Natural killer cell (primary cell): ENCODE data around the gene MIDN. TPM values are rescaled to one million over a fixed set of nuclear protein-coding genes. Genes with fewer than 3 reads are reported as not detected.

Source experiments
- ATAC-seq, 3 donors: fragments of 150-1000 bp in 2 of 3; fragments of 200-7000 bp in 1 of 3; cut with Tn5 transposase; 1 replicate in 1 of 3; 2 replicates in 2 of 3; pipeline ENCODE4 v1.10.0; 2021; ENCODE audit warnings: mild to moderate bottlenecking in 2 of 3, moderate library complexity in 2 of 3
- DNase-seq, 2 donors: peaks; one replicate each; pipeline versions ENCODE4 v3.0.0 to v3.0.0-alpha.2; 2013 to 2021; ENCODE audit warnings: mixed read lengths in 1 of 2
- H3K27ac ChIP-seq: one replicate; pipeline ENCODE4 v1.5.1; 2013; ENCODE audit warnings: mild to moderate bottlenecking, low read length
- H3K27me3 ChIP-seq: one replicate; pipeline ENCODE4 v1.6.1; 2013; ENCODE audit warnings: low read length; ENCODE audit not compliant: control insufficient read depth, insufficient read depth
- H3K36me3 ChIP-seq: one replicate; pipeline ENCODE4 v1.6.1; 2013; ENCODE audit warnings: low read length; ENCODE audit not compliant: control insufficient read depth, insufficient read depth
- H3K4me1 ChIP-seq: one replicate; pipeline ENCODE4 v1.6.1; 2013; ENCODE audit warnings: low read length; ENCODE audit not compliant: control insufficient read depth, insufficient read depth
- H3K4me3 ChIP-seq: one replicate; pipeline ENCODE4 v1.5.1; 2013; ENCODE audit warnings: low read length
- H3K9me3 ChIP-seq: one replicate; pipeline ENCODE4 v1.6.1; 2013; ENCODE audit warnings: low read length; ENCODE audit not compliant: control insufficient read depth, insufficient read depth
- H3K27ac Mint-ChIP-seq, 2 donors: one replicate each; pipeline ENCODE4 v1.8.0; 2022; ENCODE audit warnings: mild to moderate bottlenecking in 2 of 2, mixed read lengths in 2 of 2, moderate library complexity in 1 of 2
- H3K27me3 Mint-ChIP-seq, 2 donors: one replicate each; pipeline ENCODE4 v1.8.0; 2022; ENCODE audit warnings: low read depth in 2 of 2, mixed read lengths in 2 of 2
- H3K36me3 Mint-ChIP-seq: one replicate; pipeline ENCODE4 v1.8.0; 2022; ENCODE audit warnings: mixed read lengths
- H3K4me1 Mint-ChIP-seq, 2 donors: one replicate each; pipeline ENCODE4 v1.8.0; 2022; ENCODE audit warnings: mixed read lengths in 2 of 2
- H3K4me3 Mint-ChIP-seq: one replicate; pipeline ENCODE4 v1.8.0; 2022; ENCODE audit warnings: mild to moderate bottlenecking, moderate library complexity, mixed read lengths
- H3K9me3 Mint-ChIP-seq, 2 donors: one replicate each; pipeline ENCODE4 v1.8.0; 2022; ENCODE audit warnings: mixed read lengths in 2 of 2
- CTCF ChIP-seq: fragments of 200-600 bp; IDR thresholded peaks from one replicate; pipeline ENCODE4 v1.8.0; 2022; ENCODE audit warnings: antibody characterized with exemption
- WGBS: methylation state at CpG from one replicate; pipeline ENCODE4 v1.1.7; 2013; ENCODE audit warnings: missing lambda C conversion rate; ENCODE audit not compliant: insufficient coverage; 5-methylcytosine and 5-hydroxymethylcytosine counted together
- intact Hi-C: fragments of 100-400 bp; cut with micrococcal nuclease; formaldehyde crosslinking; loops from one replicate; pipeline ENCODE4 v1.14.2; 2022
- total RNA-seq, 4 donors: library from RNA; stranded (reverse); fragments of 120-200 nt in 1 of 4; gene quantifications; one replicate each; pipeline versions ENCODE4 v1.2.3 to v1.2.4, GENCODE V29; 2013 to 2022

Gene MIDN
- total RNA-seq, 3 donors from 2014 or later (not counting 1 experiment from before 2014, with no cell fraction given): 296 to 367 (median 314) TPM

- Histone ChIP-seq H3K9me3 (no peaks in the 10 kb centered on the region), H3K4me1 (peaks cover 53% of the 10 kb centered on the region), H3K36me3 (peaks cover 39% of the 10 kb centered on the region), H3K27me3 (no peaks in the 10 kb centered on the region), H3K27ac (peak overlapping the region; percentile 91), H3K4me3 (peak overlapping the region; percentile 65)
- H3K36me3 Mint-ChIP-seq: peaks cover 7% of the 10 kb centered on the region
- 40% methylated on average over 10 of the region's 10 CpGs for WGBS
- no peak for TF ChIP-seq CTCF
- DNase-seq: peak in 1 of 2 donors; percentile 63
- H3K4me3 Mint-ChIP-seq: peak overlapping the region; percentile 75
- no peak for ATAC-seq
- peaks cover 28 to 49% of the 10 kb centered on the region in 2 donors for H3K4me1 Mint-ChIP-seq
- peak overlapping the region; percentile 91 to 93 for H3K27ac Mint-ChIP-seq
- H3K27me3 Mint-ChIP-seq: no peaks in the 10 kb centered on the region
- intact Hi-C loops: loop anchor here (10.0 kb wide), 1 partner anchor 218 kb away; the partner anchor contains the start of genes PCSK4 and REEP6
- H3K9me3 Mint-ChIP-seq: no peaks in the 10 kb centered on the region
Measured at GRCh38 chr19:1276628-1277022, 28.2 kb downstream of the MIDN start.

- ATAC-seq (no peak), DNase-seq (no peak)
- no peak overlapping the region for H3K4me3 ChIP-seq
- no peaks in the 10 kb centered on the region for H3K9me3 Mint-ChIP-seq
- peaks cover 49% of the 10 kb centered on the region for H3K4me1 ChIP-seq
- peaks cover 23 to 48% of the 10 kb centered on the region in 2 donors for H3K4me1 Mint-ChIP-seq
- H3K36me3 ChIP-seq: peaks cover 35% of the 10 kb centered on the region
- no peak overlapping the region for H3K27ac ChIP-seq
- H3K27me3 Mint-ChIP-seq: no peaks in the 10 kb centered on the region
- H3K27ac Mint-ChIP-seq: peak overlapping the region; percentile 91 to 93
- H3K36me3 Mint-ChIP-seq: peaks cover 7% of the 10 kb centered on the region
- 95% methylated on average over 15 of the region's 15 CpGs for WGBS
- no peaks in the 10 kb centered on the region for H3K9me3 ChIP-seq
- peak overlapping the region; percentile 75 for H3K4me3 Mint-ChIP-seq
- no peaks in the 10 kb centered on the region for H3K27me3 ChIP-seq
- intact Hi-C loops: loop anchor here (10.0 kb wide), 1 partner anchor 218 kb away; the partner anchor contains the start of genes PCSK4 and REEP6
- TF ChIP-seq CTCF: no peak
Measured at GRCh38 chr19:1277061-1277460, 28.7 kb downstream of the MIDN start.

GRCh38 chr19:1278074-1278473, 29.7 kb downstream of the MIDN start:
- Mint-ChIP-seq H3K4me1 (peaks cover 14 to 39% of the 10 kb centered on the region in 2 donors), H3K27ac (no peak overlapping the region), H3K36me3 (no peaks in the 10 kb centered on the region), H3K9me3 (no peaks in the 10 kb centered on the region), H3K4me3 (no peak overlapping the region), H3K27me3 (no peaks in the 10 kb centered on the region)
- H3K36me3 ChIP-seq: peaks cover 25% of the 10 kb centered on the region
- no peak overlapping the region for H3K27ac ChIP-seq
- DNase-seq: no peak
- no peak overlapping the region for H3K4me3 ChIP-seq
- peaks cover 39% of the 10 kb centered on the region for H3K4me1 ChIP-seq
- no peaks in the 10 kb centered on the region for H3K27me3 ChIP-seq
- intact Hi-C loops: loop anchor here (10.0 kb wide), 1 partner anchor 217 kb away; the partner anchor contains the start of genes PCSK4 and REEP6
- 89% methylated on average over 12 of the region's 12 CpGs for WGBS
- H3K9me3 ChIP-seq: no peaks in the 10 kb centered on the region
- no peak for TF ChIP-seq CTCF
- ATAC-seq: no peak
